GM21528 (cell line): Measurements from ENCODE around the gene FILIP1L.

Source experiments
- ATAC-seq: cut with Tn5 transposase; IDR thresholded peaks from one replicate; pipeline ENCODE4 v1.9.1; 2021; ENCODE audit warnings: mild to moderate bottlenecking, moderate library complexity; ENCODE audit not compliant: unreplicated experiment, low FRiP score

Gene FILIP1L

GRCh38 chr3:99833617-99834205, 280.6 kb downstream of the FILIP1L start:
- no peak for ATAC-seq

- ATAC-seq, result no peak
These were observed 284.5 kb downstream of the FILIP1L start for GRCh38 chr3:99829844-99830243.

- ATAC-seq, result no peak
These were observed 289.2 kb downstream of the FILIP1L start for GRCh38 chr3:99825004-99825640.

- ATAC-seq, result no peak
These were observed 290.3 kb downstream of the FILIP1L start for GRCh38 chr3:99823723-99824711.

- no peak for ATAC-seq
These were observed 295.5 kb downstream of the FILIP1L start for GRCh38 chr3:99818818-99819217.

GRCh38 chr3:99817437-99818240, 296.7 kb downstream of the FILIP1L start, which contains the start of gene CMSS1:
TSS of gene CMSS1 (plus strand) at chr3:99817862.
- ATAC-seq, result peak; percentile 98

GRCh38 chr3:99817047-99817436, 297.3 kb downstream of the FILIP1L start:
- no peak for ATAC-seq

GRCh38 chr3:99810403-99810802, 303.9 kb downstream of the FILIP1L start:
- no peak for ATAC-seq

- no peak for ATAC-seq
These were observed 304.7 kb downstream of the FILIP1L start for GRCh38 chr3:99809565-99809964.

GRCh38 chr3:99808163-99808794, 306.0 kb downstream of the FILIP1L start:
- peak; percentile 64 for ATAC-seq

- no peak for ATAC-seq
These were observed 309.1 kb downstream of the FILIP1L start for GRCh38 chr3:99805160-99805559.

GRCh38 chr3:99803297-99803696, 311.0 kb downstream of the FILIP1L start:
- no peak for ATAC-seq

GRCh38 chr3:99799422-99799821, 314.9 kb downstream of the FILIP1L start:
- no peak for ATAC-seq

GRCh38 chr3:99795573-99795972, 318.7 kb downstream of the FILIP1L start:
- ATAC-seq, result no peak

- ATAC-seq, result no peak
These were observed 319.8 kb downstream of the FILIP1L start for GRCh38 chr3:99794485-99794884.

GRCh38 chr3:99789011-99789721, 325.1 kb downstream of the FILIP1L start:
- ATAC-seq, result peak; percentile 95
